Right lobe of liver (tissue), 4 donors: Measurements from ENCODE around the gene FLT3.

Source experiments
- POLR2A ChIP-seq: fragments of 450-650 bp; IDR thresholded peaks from one replicate; pipeline ENCODE4 v1.6.1; 2017; ENCODE audit warnings: antibody characterized with exemption, mild to moderate bottlenecking
- TF ChIP-seq, protein P1 (sequence below), 4 donors: fragments of 200-600 bp in 3 of 4; fragments of 450-650 bp in 1 of 4; IDR thresholded peaks; one replicate each; pipeline versions ENCODE4 v1.5.1 to v1.8.0; 2016 to 2022; ENCODE audit warnings: antibody characterized with exemption in 4 of 4, mild to moderate bottlenecking in 2 of 4
- donor health status: DM: no; HTN: no; CAD: no.
- donor health status: DM: no; HTN: no; CAD: no.
- donor health status: DM: no; HTN: yes; CAD: no.

DNA sequence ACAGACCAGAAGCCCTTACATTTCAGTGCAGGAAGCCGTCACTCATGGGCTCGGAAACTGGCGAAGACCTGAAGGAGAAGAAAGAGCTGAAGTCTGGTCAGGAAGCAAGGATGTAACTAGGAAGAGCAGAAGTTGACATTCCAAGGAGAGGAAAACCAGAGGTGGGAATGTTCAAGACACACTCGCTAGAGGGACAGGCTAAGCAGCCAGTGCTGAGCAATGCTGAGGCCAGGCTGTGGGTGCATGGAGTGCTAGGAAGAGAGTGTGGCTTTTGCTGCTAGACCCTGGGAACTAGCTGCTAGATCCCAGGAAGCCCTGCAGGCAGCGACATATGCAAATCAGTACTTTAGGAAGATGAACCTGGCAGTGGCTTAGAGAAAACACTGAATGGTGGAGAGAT, 99.8 kb downstream of the FLT3 start:
- TF ChIP-seq, protein P1, sequence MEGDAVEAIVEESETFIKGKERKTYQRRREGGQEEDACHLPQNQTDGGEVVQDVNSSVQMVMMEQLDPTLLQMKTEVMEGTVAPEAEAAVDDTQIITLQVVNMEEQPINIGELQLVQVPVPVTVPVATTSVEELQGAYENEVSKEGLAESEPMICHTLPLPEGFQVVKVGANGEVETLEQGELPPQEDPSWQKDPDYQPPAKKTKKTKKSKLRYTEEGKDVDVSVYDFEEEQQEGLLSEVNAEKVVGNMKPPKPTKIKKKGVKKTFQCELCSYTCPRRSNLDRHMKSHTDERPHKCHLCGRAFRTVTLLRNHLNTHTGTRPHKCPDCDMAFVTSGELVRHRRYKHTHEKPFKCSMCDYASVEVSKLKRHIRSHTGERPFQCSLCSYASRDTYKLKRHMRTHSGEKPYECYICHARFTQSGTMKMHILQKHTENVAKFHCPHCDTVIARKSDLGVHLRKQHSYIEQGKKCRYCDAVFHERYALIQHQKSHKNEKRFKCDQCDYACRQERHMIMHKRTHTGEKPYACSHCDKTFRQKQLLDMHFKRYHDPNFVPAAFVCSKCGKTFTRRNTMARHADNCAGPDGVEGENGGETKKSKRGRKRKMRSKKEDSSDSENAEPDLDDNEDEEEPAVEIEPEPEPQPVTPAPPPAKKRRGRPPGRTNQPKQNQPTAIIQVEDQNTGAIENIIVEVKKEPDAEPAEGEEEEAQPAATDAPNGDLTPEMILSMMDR (IDR thresholded peaks at IDR 0.05): no peak
- no peak for TF ChIP-seq POLR2A
